Upper lobe of left lung (tissue), 6 donors: ENCODE measurements around the gene DISC1. TPM values are rescaled to one million over a fixed set of nuclear protein-coding genes. Genes with fewer than 3 reads are reported as not detected.

Experiments
- ATAC-seq, 2 donors: fragments of 200-7000 bp; cut with Tn5 transposase; one replicate each; pipeline ENCODE4 v1.9.1; 2022; ENCODE audit warnings: mild to moderate bottlenecking in 2 of 2, moderate library complexity in 2 of 2; ENCODE audit not compliant: low FRiP score in 2 of 2
- DNase-seq, 2 donors: peaks; one replicate each; pipeline ENCODE4 v3.0.0-alpha.2; 2019 to 2020
- H3K27ac ChIP-seq, 4 donors: fragments of 200-600 bp; sonication (generic); one replicate each; pipeline ENCODE4 v1.5.1; 2016 to 2019
- H3K27me3 ChIP-seq, 4 donors: fragments of 200-600 bp; sonication (generic); one replicate each; pipeline ENCODE4 v1.5.1; 2017 to 2019
- H3K36me3 ChIP-seq, 4 donors: fragments of 200-600 bp; sonication (generic); one replicate each; pipeline ENCODE4 v1.5.1; 2016 to 2019
- H3K4me1 ChIP-seq, 4 donors: fragments of 200-600 bp; sonication (generic); one replicate each; pipeline ENCODE4 v1.5.1; 2018 to 2019
- H3K4me3 ChIP-seq, 4 donors: fragments of 200-600 bp; sonication (generic); one replicate each; pipeline ENCODE4 v1.5.1; 2017 to 2019; ENCODE audit warnings: mild to moderate bottlenecking in 2 of 4, moderate library complexity in 1 of 4
- H3K9me3 ChIP-seq, 4 donors: fragments of 200-600 bp; sonication (generic); one replicate each; pipeline ENCODE4 v1.5.1; 2018 to 2019
- CTCF ChIP-seq, 6 experiments: fragments of 450-650 bp in 4 of 6; fragments of 200-600 bp in 2 of 6; sonication (generic) in 2 of 6; IDR thresholded peaks; one replicate each; pipeline ENCODE4 v1.5.1; 2016 to 2019; ENCODE audit warnings: antibody characterized with exemption in 6 of 6
- EP300 ChIP-seq, 4 donors: sonication (generic); formaldehyde crosslinking; IDR thresholded peaks; one replicate each; pipeline ENCODE4 v1.5.1; 2017; ENCODE audit warnings: antibody characterized with exemption in 4 of 4, control low read depth in 2 of 4
- POLR2A ChIP-seq, 4 donors: fragments of 450-650 bp; IDR thresholded peaks; one replicate each; pipeline ENCODE4 v1.5.1; 2016 to 2017; ENCODE audit warnings: antibody characterized with exemption in 4 of 4, mild to moderate bottlenecking in 2 of 4
- POLR2AphosphoS5 ChIP-seq, 2 donors: sonication (generic); formaldehyde crosslinking; IDR thresholded peaks; one replicate each; pipeline ENCODE4 v1.5.1; 2017; ENCODE audit warnings: antibody characterized with exemption in 2 of 2
- WGBS, 2 donors: methylation state at CpG; one replicate each; pipeline ENCODE4 v1.1.5; 2017 to 2018; 5-methylcytosine and 5-hydroxymethylcytosine counted together
- total RNA-seq, 6 donors: library from RNA; depleted of rRNA in 4 of 6; stranded (reverse); fragments of >200 nt in 4 of 6; gene quantifications; one replicate each; pipeline versions ENCODE4 v1.1.0 to v1.2.1, GENCODE V29; 2016 to 2021
- donor health status: DM: no; HTN: no; CAD: no; lungs with moderate emphysema.
- donor health status: DM: no; HTN: yes; CAD: no; lungs with severe emphysema.

Gene DISC1
- total RNA-seq, 6 donors from 2014 or later: 6.1 to 16.8 (median 10.5) TPM

GRCh38 chr1:231827337-231828105 lies 200.9 kb downstream of the DISC1 start:
- Histone ChIP-seq H3K36me3 (no peaks in the 10 kb centered on the region), H3K4me1 (peaks cover 0 to 3% (median 0%) of the 10 kb centered on the region in 4 donors), H3K9me3 (no peaks in the 10 kb centered on the region), H3K4me3 (no peak overlapping the region), H3K27ac (no peak overlapping the region), H3K27me3 (no peaks in the 10 kb centered on the region)
- TF ChIP-seq POLR2A (IDR thresholded peaks at IDR 0.05) (no peak), CTCF (IDR thresholded peaks at IDR 0.05) (no peak), EP300 (IDR thresholded peaks at IDR 0.05) (no peak), POLR2AphosphoS5 (IDR thresholded peaks at IDR 0.05) (no peak)
- 78 to 90% methylated on average over 2 of the region's 2 CpGs for WGBS, 2 donors
- no peak for ATAC-seq
- no peak for DNase-seq

- TF ChIP-seq CTCF (IDR thresholded peaks at IDR 0.05): no peak
- no peak for TF ChIP-seq POLR2A (IDR thresholded peaks at IDR 0.05)
- TF ChIP-seq EP300 (IDR thresholded peaks at IDR 0.05): no peak
- TF ChIP-seq POLR2AphosphoS5 (IDR thresholded peaks at IDR 0.05): no peak
- Histone ChIP-seq H3K27ac (no peak overlapping the region), H3K4me3 (no peak overlapping the region), H3K36me3 (no peaks in the 10 kb centered on the region), H3K27me3 (no peaks in the 10 kb centered on the region), H3K9me3 (no peaks in the 10 kb centered on the region), H3K4me1 (peaks cover 0 to 3% (median 0%) of the 10 kb centered on the region in 4 donors)
- DNase-seq (no peak), ATAC-seq (peak in 1 of 2 donors; percentile 32)
- WGBS, 2 donors: 59 to 60% methylated on average over 5 of the region's 5 CpGs
Measured at GRCh38 chr1:231828182-231828920, 201.8 kb downstream of the DISC1 start.

- Histone ChIP-seq H3K4me1 (peaks cover 0 to 3% (median 0%) of the 10 kb centered on the region in 4 donors), H3K9me3 (no peaks in the 10 kb centered on the region), H3K27me3 (no peaks in the 10 kb centered on the region), H3K27ac (no peak overlapping the region), H3K4me3 (no peak overlapping the region), H3K36me3 (no peaks in the 10 kb centered on the region)
- no peak for ATAC-seq
- DNase-seq: no peak
- 94 to 96% methylated on average over 8 to 9 of the region's 9 CpGs for WGBS, 2 donors
- TF ChIP-seq CTCF (IDR thresholded peaks at IDR 0.05): no peak
- TF ChIP-seq EP300 (IDR thresholded peaks at IDR 0.05): no peak
- no peak for TF ChIP-seq POLR2A (IDR thresholded peaks at IDR 0.05)
- TF ChIP-seq POLR2AphosphoS5 (IDR thresholded peaks at IDR 0.05): no peak
Measured at GRCh38 chr1:231829332-231829731, 202.7 kb downstream of the DISC1 start.

GRCh38 chr1:231836227-231836893 lies 209.8 kb downstream of the DISC1 start:
- no peaks in the 10 kb centered on the region for H3K36me3 ChIP-seq
- ATAC-seq (no peak), DNase-seq (peak in 1 of 2 donors; percentile 30)
- no peak overlapping the region for H3K4me3 ChIP-seq
- H3K27ac ChIP-seq: no peak overlapping the region
- TF ChIP-seq CTCF (IDR thresholded peaks at IDR 0.05): no peak
- TF ChIP-seq EP300 (IDR thresholded peaks at IDR 0.05): no peak
- no peak for TF ChIP-seq POLR2AphosphoS5 (IDR thresholded peaks at IDR 0.05)
- no peak for TF ChIP-seq POLR2A (IDR thresholded peaks at IDR 0.05)
- WGBS, 2 donors: 78 to 88% methylated on average over 14 of the region's 14 CpGs
- H3K9me3 ChIP-seq: no peaks in the 10 kb centered on the region
- H3K4me1 ChIP-seq: no peaks in the 10 kb centered on the region
- no peaks in the 10 kb centered on the region for H3K27me3 ChIP-seq
